ENCODE measurements around the gene CCDC85C.

Gene CCDC85C

DNA sequence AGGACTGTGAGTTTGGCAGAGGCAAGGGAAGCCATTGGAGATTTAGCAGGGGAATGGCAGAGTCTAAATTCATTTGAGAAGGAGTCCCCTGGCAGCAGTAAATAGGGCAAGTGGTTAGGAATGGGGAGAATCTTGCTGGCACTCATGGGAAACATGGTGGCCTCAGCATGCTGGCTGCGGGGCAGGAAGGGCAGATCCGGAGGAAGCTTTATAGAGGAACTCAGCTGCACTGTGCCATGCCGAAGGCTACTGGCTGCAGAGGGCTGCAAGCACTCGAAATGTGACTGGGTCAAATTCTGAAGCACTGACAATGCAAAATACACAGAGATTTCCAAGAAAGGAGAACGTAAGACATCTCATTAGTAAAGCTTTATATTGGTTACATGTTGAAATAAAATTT lies 98.9 kb downstream of the CCDC85C start:
- H3K4me3 ChIP-seq, result no peak overlapping the region
- no peak for DNase-seq
- H3K9me3 ChIP-seq, result no peaks in the 10 kb centered on the region
- peaks cover 86 to 100% (median 97%) of the 10 kb centered on the region in 3 donors for H3K36me3 ChIP-seq
- no peak overlapping the region for H3K27ac ChIP-seq
- peaks cover 0 to 3% (median 0%) of the 10 kb centered on the region in 4 donors for H3K4me1 ChIP-seq
- TF ChIP-seq, protein P1, sequence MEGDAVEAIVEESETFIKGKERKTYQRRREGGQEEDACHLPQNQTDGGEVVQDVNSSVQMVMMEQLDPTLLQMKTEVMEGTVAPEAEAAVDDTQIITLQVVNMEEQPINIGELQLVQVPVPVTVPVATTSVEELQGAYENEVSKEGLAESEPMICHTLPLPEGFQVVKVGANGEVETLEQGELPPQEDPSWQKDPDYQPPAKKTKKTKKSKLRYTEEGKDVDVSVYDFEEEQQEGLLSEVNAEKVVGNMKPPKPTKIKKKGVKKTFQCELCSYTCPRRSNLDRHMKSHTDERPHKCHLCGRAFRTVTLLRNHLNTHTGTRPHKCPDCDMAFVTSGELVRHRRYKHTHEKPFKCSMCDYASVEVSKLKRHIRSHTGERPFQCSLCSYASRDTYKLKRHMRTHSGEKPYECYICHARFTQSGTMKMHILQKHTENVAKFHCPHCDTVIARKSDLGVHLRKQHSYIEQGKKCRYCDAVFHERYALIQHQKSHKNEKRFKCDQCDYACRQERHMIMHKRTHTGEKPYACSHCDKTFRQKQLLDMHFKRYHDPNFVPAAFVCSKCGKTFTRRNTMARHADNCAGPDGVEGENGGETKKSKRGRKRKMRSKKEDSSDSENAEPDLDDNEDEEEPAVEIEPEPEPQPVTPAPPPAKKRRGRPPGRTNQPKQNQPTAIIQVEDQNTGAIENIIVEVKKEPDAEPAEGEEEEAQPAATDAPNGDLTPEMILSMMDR (IDR thresholded peaks at IDR 0.05), result no peak
- no peaks in the 10 kb centered on the region for H3K27me3 ChIP-seq
- intact Hi-C loops (cut with DNase I; ENCODE audit: low total_unique reads), result no loop called here

DNA sequence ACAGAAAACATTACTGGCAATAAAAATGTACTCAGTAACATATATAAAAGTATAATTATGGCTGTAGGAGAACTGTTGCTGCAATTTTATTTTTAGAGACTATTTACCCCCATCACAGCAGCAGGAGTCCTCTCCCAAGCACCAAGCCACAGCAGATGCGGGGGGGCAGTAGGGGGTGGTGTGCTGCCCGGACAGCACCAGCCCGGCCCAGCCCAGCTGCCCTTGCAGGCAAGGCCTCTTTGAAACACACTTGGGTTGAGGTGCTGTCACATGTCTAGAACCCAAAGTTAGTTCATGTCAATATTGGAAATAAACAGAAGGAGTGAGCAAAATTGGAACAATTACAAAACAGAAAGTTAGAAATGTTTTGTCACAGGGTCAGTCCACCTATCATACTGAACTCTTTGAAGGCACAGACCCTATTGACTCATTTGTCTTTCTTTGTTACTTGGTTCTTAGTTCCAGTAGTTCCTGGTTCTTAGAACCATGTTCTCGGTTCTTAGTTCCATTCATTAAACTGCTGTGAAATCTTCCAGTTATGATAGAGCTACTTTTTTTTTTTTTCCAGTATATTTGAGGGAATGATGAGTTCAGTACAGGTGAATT lies 100.1 kb downstream of the CCDC85C start:
- Histone ChIP-seq H3K36me3 (peaks cover 83 to 97% (median 88%) of the 10 kb centered on the region in 3 donors), H3K27me3 (no peaks in the 10 kb centered on the region), H3K27ac (no peak overlapping the region), H3K9me3 (no peaks in the 10 kb centered on the region), H3K4me3 (no peak overlapping the region), H3K4me1 (peaks cover 0 to 3% (median 0%) of the 10 kb centered on the region in 4 donors)
- intact Hi-C loops (cut with DNase I; ENCODE audit: low total_unique reads), result no loop called here
- TF ChIP-seq, protein P1 (IDR thresholded peaks at IDR 0.05), result no peak
- DNase-seq, result no peak

DNA sequence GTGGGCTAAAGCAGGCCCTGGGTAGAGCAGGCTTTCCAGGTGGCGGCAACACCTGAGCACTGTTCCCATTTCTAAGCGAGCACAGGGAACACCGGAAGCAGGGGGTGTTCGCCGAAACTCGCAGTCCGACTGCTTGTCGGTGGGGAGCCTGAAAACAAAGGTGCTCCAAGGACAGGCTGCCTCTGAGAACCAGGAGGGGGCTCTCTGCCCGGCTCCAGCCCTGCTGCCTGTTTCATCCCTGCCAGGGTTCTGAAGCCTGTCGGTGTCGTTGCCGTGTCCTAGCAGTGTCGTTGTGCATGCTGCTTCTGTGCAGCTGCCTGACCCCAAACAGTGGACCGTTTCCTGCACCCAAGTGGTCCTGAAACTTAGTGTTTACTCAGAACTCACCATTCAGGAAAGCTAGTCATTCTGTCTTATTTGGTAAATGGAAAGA lies 101.0 kb downstream of the CCDC85C start:
- no peaks in the 10 kb centered on the region for H3K9me3 ChIP-seq
- no peak for DNase-seq
- peaks cover 75 to 96% (median 85%) of the 10 kb centered on the region in 3 donors for H3K36me3 ChIP-seq
- intact Hi-C loops (cut with DNase I; ENCODE audit: low total_unique reads), result no loop called here
- TF ChIP-seq, protein P1 (IDR thresholded peaks at IDR 0.05), result no peak
- no peaks in the 10 kb centered on the region for H3K4me1 ChIP-seq
- no peaks in the 10 kb centered on the region for H3K27me3 ChIP-seq
- H3K27ac ChIP-seq, result no peak overlapping the region
- H3K4me3 ChIP-seq, result no peak overlapping the region

DNA sequence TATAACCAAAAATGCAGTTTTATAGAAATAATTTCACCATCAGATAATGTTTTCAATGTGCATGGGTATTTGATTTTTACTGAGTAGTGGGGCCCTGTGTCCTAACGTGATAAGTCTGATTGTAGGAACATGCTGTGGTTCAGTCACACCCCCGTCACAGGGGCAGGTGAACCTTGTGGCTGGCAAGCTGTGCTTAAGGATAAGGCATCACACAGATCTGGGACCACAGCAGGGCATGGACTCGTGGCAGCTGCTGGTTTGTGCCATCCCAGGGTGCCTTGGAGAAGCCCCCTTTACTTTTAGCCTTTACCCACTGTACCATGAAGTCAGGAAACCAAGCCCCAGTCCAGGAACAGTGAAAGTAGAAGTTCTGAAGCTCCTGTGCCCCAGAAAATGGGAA lies 106.1 kb downstream of the CCDC85C start:
- Histone ChIP-seq H3K4me3 (no peak overlapping the region), H3K27me3 (no peaks in the 10 kb centered on the region), H3K4me1 (no peaks in the 10 kb centered on the region), H3K36me3 (peaks cover 75 to 93% (median 84%) of the 10 kb centered on the region in 3 donors), H3K27ac (no peak overlapping the region), H3K9me3 (no peaks in the 10 kb centered on the region)
- no peak for DNase-seq
- TF ChIP-seq, protein P1 (IDR thresholded peaks at IDR 0.05), result no peak
- intact Hi-C loops (cut with DNase I; ENCODE audit: low total_unique reads), result no loop called here

DNA sequence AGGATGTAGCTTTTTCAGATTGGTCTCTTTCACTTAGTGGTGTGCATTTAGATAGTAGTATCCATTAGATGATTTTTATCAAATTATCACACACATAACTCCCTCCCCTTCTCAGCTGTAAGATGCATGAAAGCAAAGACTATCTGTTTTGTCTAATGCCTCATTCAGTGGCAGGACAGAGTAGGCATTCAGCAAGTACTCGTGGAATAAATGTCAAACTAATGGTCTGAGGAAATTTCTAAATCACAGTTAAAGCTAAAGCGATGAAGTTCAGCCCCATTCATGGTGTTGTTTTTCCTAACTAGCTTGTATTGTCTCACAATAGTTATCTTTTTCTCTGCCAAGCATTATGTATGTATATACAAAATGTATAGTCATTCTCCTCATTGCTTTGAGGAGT lies 106.7 kb downstream of the CCDC85C start:
- intact Hi-C loops (cut with DNase I; ENCODE audit: low total_unique reads), result no loop called here
- Histone ChIP-seq H3K4me1 (no peaks in the 10 kb centered on the region), H3K9me3 (no peaks in the 10 kb centered on the region), H3K27ac (no peak overlapping the region), H3K27me3 (no peaks in the 10 kb centered on the region), H3K4me3 (no peak overlapping the region), H3K36me3 (peaks cover 69 to 93% (median 83%) of the 10 kb centered on the region in 3 donors)
- TF ChIP-seq, protein P1 (IDR thresholded peaks at IDR 0.05), result no peak
- no peak for DNase-seq

All from tibial artery (tissue), 4 donors.